ENCODE measurements around the gene ATPAF2. TPM values are rescaled to one million over a fixed set of nuclear protein-coding genes. Genes with fewer than 3 reads are reported as not detected.

ATPAF2 gene
- 10 to 100 TPM in 2 of 4 donors, 1 to 10 TPM in 2; 9.5 to 18.4 (median 13.1) TPM for total RNA-seq

DNA sequence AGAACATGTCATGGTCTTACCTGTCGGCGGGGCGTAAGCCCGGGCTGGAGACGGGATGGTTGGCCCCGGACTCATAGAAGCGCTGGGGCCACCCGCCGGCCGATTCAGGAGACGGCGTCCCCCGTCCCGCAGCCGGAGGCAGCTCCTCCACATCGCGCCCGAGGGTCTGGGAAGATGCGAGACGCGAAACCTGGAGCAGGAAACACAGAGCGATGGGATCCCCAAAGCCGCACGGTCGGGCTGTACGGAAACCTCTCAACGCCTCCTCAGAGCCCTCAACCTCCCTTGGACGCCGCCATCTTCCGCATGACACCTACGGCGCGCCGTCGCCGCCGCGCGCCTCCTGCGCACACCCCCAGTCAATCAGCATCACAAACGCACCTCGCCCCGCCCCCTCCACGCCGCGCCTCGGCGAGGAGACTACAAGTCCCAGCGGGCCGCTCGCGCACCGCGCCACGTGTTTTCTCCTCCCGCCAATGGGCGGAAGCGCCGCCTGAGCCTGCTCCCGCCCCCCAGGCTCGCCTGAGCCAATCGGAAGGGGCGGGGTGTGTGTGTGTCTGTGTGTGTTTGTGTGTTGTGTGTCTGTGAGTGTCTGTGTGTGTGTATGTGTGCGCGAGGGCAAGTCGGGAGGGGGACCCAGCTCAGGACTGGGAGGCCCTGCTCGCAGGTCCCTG is at the start of gene ATPAF2, which contains the start of gene GID4:
Gene ATPAF2 (minus strand): TSS at position 308 of the 674 bp plus-strand sequence. CDS start 155 bp downstream, at position 153.
Gene GID4 (plus strand): TSS at position 548 of the 674 bp plus-strand sequence. CDS start 57 bp downstream, at position 605.
- DNase-seq (ENCODE audit: low spot score) (peak; percentile 98), ATAC-seq (ENCODE audit: low FRiP score) (peak; percentile 97)
- TF ChIP-seq, protein P1, sequence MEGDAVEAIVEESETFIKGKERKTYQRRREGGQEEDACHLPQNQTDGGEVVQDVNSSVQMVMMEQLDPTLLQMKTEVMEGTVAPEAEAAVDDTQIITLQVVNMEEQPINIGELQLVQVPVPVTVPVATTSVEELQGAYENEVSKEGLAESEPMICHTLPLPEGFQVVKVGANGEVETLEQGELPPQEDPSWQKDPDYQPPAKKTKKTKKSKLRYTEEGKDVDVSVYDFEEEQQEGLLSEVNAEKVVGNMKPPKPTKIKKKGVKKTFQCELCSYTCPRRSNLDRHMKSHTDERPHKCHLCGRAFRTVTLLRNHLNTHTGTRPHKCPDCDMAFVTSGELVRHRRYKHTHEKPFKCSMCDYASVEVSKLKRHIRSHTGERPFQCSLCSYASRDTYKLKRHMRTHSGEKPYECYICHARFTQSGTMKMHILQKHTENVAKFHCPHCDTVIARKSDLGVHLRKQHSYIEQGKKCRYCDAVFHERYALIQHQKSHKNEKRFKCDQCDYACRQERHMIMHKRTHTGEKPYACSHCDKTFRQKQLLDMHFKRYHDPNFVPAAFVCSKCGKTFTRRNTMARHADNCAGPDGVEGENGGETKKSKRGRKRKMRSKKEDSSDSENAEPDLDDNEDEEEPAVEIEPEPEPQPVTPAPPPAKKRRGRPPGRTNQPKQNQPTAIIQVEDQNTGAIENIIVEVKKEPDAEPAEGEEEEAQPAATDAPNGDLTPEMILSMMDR (IDR thresholded peaks at IDR 0.05), result no peak

DNA sequence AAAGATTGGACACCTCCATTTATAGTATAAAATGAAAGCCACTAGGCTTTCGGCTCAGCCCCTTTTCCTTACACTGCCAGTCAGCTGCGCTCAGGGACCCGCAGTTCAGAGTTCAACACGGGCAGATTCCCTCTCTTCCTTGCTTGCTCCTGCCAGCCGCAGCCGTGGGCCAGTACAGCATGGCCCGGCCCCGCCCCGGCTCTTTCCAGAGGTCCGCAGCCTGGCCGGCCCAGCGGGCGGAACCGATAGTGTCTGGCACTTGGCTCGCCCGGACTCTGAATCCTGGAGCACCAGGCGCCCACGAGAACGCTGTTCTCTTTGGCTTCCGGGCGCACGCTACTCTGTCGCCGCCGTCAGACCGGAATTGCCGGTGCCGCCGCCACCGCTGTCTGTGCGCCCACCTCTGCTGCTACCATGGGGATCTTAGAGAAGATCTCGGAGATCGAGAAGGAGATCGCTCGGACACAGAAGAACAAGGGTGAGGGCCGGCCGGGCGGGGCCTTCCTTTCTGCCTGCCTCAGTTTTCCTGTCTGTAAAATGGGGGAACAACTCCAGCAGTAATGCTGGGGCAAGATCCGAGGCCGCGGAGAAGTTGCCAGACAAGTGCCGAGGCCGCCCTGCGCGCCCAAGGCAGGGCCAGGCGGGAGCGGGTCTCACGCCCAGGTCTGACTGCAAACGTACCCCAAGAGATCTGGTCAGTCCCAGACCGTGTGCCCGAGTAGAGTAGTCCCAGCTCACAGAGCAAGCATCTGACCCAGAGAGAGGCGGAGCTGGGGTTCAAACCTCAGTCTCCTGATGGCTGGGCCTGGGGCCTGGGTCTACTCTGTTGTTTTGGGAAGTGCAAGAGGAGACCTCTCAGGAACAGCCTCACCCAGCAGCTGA is 48.9 kb upstream of the ATPAF2 start, which contains the start of gene DRG2:
Gene DRG2 (plus strand): TSS at position 339 of the 882 bp plus-strand sequence. CDS start 76 bp downstream, at position 415.
- peak; percentile 99 for ATAC-seq (ENCODE audit: low FRiP score)
- TF ChIP-seq, protein P1 (IDR thresholded peaks at IDR 0.05), result no peak
- peak; percentile 68 for DNase-seq (ENCODE audit: low spot score)

DNA sequence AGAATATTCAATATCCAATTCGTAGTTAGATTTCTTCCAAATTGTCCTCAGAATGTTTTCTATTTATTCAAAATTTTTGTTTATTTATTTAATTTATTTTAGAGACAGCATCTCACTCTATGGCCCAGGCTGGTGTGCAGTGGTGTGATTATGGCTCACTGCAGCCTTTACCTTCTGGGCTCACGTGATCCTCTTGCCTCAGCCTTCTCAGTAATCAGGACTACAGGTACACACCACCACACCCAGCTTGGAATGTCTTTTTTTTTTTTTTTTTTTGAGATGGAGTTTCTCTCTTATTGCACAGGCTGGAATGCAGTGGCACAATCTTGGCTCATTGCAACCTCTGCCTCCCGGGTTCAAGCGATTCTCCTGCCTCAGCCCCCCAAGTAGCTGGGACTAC is 45.3 kb upstream of the ATPAF2 start:
- DNase-seq (ENCODE audit: low spot score) (no peak), ATAC-seq (ENCODE audit: low FRiP score) (no peak)
- TF ChIP-seq, protein P1 (IDR thresholded peaks at IDR 0.05), result no peak

DNA sequence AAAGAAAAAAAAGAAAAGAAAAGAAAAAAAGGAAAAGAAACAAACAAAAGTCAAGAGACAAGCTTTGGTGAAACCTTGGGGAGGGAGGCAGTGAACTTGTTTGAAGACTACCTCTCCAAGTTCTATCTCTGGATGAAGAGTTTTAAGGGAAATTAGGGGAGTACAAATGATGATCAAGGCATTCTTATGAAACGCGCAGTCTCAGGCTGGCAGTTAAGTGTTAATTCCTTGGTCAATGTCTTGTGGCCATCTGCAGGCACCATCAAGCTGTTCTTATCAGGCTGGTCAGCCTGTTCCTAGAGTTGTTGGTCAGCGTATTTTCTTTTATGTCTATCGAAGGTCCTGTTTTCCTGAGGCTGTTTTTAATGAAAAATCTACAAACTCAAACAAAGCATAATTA is 40.6 kb upstream of the ATPAF2 start:
- ATAC-seq (ENCODE audit: low FRiP score) (no peak), DNase-seq (ENCODE audit: low spot score) (no peak)
- TF ChIP-seq, protein P1 (IDR thresholded peaks at IDR 0.05), result no peak

DNA sequence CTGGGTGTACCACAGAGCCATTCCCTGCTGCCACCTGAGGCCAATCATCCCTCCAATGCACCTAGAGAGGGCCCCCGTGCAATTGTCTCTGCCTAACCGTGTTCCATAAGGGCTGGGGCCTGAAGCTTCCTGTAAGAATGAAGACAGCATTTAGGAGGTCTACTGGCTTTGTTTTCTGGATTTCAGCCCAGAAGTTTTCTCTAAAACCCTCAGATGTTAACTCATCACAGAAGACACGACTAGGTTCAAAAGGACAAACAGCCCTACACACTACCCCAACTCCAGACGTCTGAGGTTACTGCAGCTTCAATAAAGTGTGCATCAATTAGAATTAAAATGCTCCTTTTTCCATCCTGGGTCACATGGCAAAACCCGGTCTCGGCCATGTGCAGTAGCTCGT is 38.0 kb upstream of the ATPAF2 start:
- TF ChIP-seq, protein P1 (IDR thresholded peaks at IDR 0.05), result no peak
- DNase-seq (ENCODE audit: low spot score) (no peak), ATAC-seq (ENCODE audit: low FRiP score) (no peak)

DNA sequence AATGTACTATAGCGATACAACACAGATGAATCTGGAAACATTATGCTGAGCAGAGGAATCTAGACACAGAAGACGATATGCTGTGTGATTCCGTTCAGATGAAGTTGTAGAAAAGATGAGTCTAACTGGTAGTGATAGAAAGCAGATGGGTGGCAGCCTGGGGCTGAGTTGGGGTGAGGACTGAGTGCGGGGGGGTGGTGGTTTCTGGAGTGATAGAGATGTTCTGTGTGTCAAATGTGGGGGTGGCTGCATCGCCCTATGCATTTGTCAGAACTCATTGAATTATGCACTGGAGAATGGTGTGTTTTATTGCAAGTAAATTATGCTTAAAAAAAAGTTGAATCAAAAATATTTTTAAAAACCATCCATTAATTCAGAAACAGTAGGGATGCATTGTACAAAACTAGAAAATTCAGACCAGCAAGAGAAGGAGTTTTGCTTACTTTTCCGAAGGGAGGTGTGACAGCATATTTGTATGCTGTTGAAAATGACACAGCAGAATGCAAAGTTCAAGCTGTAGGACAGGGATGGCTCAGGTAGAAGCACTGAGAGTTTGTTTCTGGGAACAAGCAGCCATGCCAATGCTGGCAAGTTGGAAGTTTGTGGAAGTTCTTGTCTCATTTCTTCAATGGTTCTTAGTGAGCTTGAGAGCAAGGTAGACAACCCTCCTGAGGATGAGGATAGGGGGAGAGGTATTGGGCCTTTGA is 35.8 kb upstream of the ATPAF2 start:
- no peak for ATAC-seq (ENCODE audit: low FRiP score)
- no peak for DNase-seq (ENCODE audit: low spot score)
- TF ChIP-seq, protein P1 (IDR thresholded peaks at IDR 0.05), result no peak
